Neuronal stem cell (in vitro differentiated cells): ENCODE data around the gene TRAP1.
A peak's percentile ranks its signal among the peaks of the same experiment; 100 is the strongest.

Experiments
- DNase-seq: peaks from one replicate; pipeline ENCODE4 v3.0.0-alpha.2; 2013; ENCODE audit warnings: low spot score
- H2AFZ ChIP-seq: one replicate; pipeline ENCODE4 v1.6.1; 2013; ENCODE audit warnings: mild to moderate bottlenecking, low read length, inconsistent platforms
- H2AK5ac ChIP-seq: 2 replicates; pipeline ENCODE4 v1.6.1; 2013; ENCODE audit warnings: low read depth, mild to moderate bottlenecking, inconsistent platforms, low read length, moderate library complexity, mixed read lengths
- H2BK120ac ChIP-seq: 2 replicates; pipeline ENCODE4 v1.6.1; 2013; ENCODE audit warnings: low read depth, mild to moderate bottlenecking, inconsistent platforms, low read length, moderate library complexity, mixed read lengths
- H2BK12ac ChIP-seq: one replicate; pipeline ENCODE4 v1.6.1; 2013; ENCODE audit warnings: low read length, inconsistent platforms
- H2BK15ac ChIP-seq: 2 replicates; pipeline ENCODE4 v1.6.1; 2013; ENCODE audit warnings: mild to moderate bottlenecking, low read length, inconsistent platforms, mixed read lengths
- H2BK5ac ChIP-seq: one replicate; pipeline ENCODE4 v1.6.1; 2013; ENCODE audit warnings: inconsistent platforms, mild to moderate bottlenecking, low read length, moderate library complexity
- H3K14ac ChIP-seq: one replicate; pipeline ENCODE4 v1.6.1; 2013; ENCODE audit warnings: low read length, inconsistent platforms
- H3K18ac ChIP-seq: 2 replicates; pipeline ENCODE4 v1.6.1; 2013; ENCODE audit warnings: low read length, inconsistent platforms
- H3K23ac ChIP-seq: 2 replicates; pipeline ENCODE4 v1.6.1; 2013; ENCODE audit warnings: low read depth, mild to moderate bottlenecking, mixed read lengths, low read length, inconsistent platforms; ENCODE audit not compliant: poor library complexity
- H3K27ac ChIP-seq: replicated peaks from 3 replicates; pipeline ENCODE4 v1.5.1; 2013; ENCODE audit warnings: low read length, inconsistent platforms
- H3K27me3 ChIP-seq, 3 experiments: 2 replicates each; pipeline ENCODE4 v1.6.1; 2013; ENCODE audit warnings: low read length in 3 of 3, mild to moderate bottlenecking in 2 of 3, inconsistent platforms in 1 of 3, low read depth in 1 of 3, mixed read lengths in 1 of 3, moderate library complexity in 1 of 3; ENCODE audit not compliant: control insufficient read depth in 3 of 3, insufficient read depth in 3 of 3
- H3K36me3 ChIP-seq, 2 donors: replicated peaks in 1 of 2; 2 replicates each; pipeline ENCODE4 v1.6.1; 2013; ENCODE audit warnings: low read length in 2 of 2; ENCODE audit not compliant: control insufficient read depth in 2 of 2, insufficient read depth in 2 of 2
- H3K4ac ChIP-seq: 2 replicates; pipeline ENCODE4 v1.6.1; 2013; ENCODE audit warnings: inconsistent platforms, mild to moderate bottlenecking, low read length, moderate library complexity
- H3K4me1 ChIP-seq, 2 donors: 1 replicate in 1 of 2; 2 replicates in 1 of 2; pipeline ENCODE4 v1.6.1; 2013; ENCODE audit warnings: low read length in 2 of 2, low read depth in 1 of 2; ENCODE audit not compliant: control insufficient read depth in 2 of 2, insufficient read depth in 1 of 2
- H3K4me2 ChIP-seq: one replicate; pipeline ENCODE4 v1.6.1; 2013; ENCODE audit warnings: mild to moderate bottlenecking, low read length, inconsistent platforms; ENCODE audit not compliant: insufficient read depth, poor library complexity, severe bottlenecking
- H3K4me3 ChIP-seq, 2 donors: 2 replicates each; pipeline ENCODE4 v1.5.1; 2013; ENCODE audit warnings: low read length in 2 of 2, mild to moderate bottlenecking in 2 of 2, inconsistent platforms in 1 of 2, moderate library complexity in 1 of 2
- H3K79me1 ChIP-seq: one replicate; pipeline ENCODE4 v1.6.1; 2013; ENCODE audit warnings: low read depth, mild to moderate bottlenecking, inconsistent platforms, low read length, moderate library complexity
- H3K9ac ChIP-seq: one replicate; pipeline ENCODE4 v1.6.1; 2013; ENCODE audit warnings: mild to moderate bottlenecking, low read depth, low read length, inconsistent platforms; ENCODE audit not compliant: poor library complexity
- H3K9me3 ChIP-seq, 2 donors: replicated peaks in 1 of 2; 2 replicates each; pipeline versions ENCODE3 to v1.6.1; 2013; ENCODE audit warnings: low read length in 2 of 2, mild to moderate bottlenecking in 2 of 2, inconsistent platforms in 1 of 2, low read depth in 1 of 2, mixed read lengths in 1 of 2, moderate library complexity in 1 of 2; ENCODE audit not compliant: control insufficient read depth in 2 of 2, insufficient read depth in 1 of 2
- H4K8ac ChIP-seq: one replicate; pipeline ENCODE4 v1.6.1; 2013; ENCODE audit warnings: low read depth, mild to moderate bottlenecking, inconsistent platforms, low read length, moderate library complexity
- H4K91ac ChIP-seq: one replicate; pipeline ENCODE4 v1.6.1; 2013; ENCODE audit warnings: low read length, low read depth, mild to moderate bottlenecking, inconsistent platforms; ENCODE audit not compliant: poor library complexity
- WGBS, 2 donors: extraction: QIAGEN DNeasy Blood & Tissue Kit; methylation state at CpG; one replicate each; pipeline ENCODE4 v1.1.7; 2013; ENCODE audit warnings: missing lambda C conversion rate in 2 of 2, mixed read lengths in 1 of 2; ENCODE audit not compliant: insufficient read length in 2 of 2, insufficient replicate concordance in 1 of 2; ENCODE audit errors: extremely low coverage in 2 of 2; 5-methylcytosine and 5-hydroxymethylcytosine counted together

Gene TRAP1

GRCh38 chr16:3696425-3697218, 20.7 kb downstream of the TRAP1 start:
- no peaks in the 10 kb centered on the region for H3K27me3 ChIP-seq
- H3K14ac ChIP-seq = no peak overlapping the region
- H2BK120ac ChIP-seq = no peak overlapping the region
- no peak overlapping the region for H3K4me2 ChIP-seq
- H3K4ac ChIP-seq = no peak overlapping the region
- no peak overlapping the region for H4K91ac ChIP-seq
- H2BK12ac ChIP-seq = no peak overlapping the region
- H4K8ac ChIP-seq = no peak overlapping the region
- no peaks in the 10 kb centered on the region for H3K4me1 ChIP-seq
- H3K9ac ChIP-seq = no peak overlapping the region
- no peak overlapping the region for H2AK5ac ChIP-seq
- peaks cover 2 to 41% of the 10 kb centered on the region in 2 donors for H3K36me3 ChIP-seq
- H3K9me3 ChIP-seq = no peaks in the 10 kb centered on the region
- H2AFZ ChIP-seq = no peak overlapping the region
- H3K18ac ChIP-seq = no peak overlapping the region
- H3K27ac ChIP-seq = no peak overlapping the region
- H3K4me3 ChIP-seq = no peak overlapping the region
- no peak overlapping the region for H2BK5ac ChIP-seq
- H3K79me1 ChIP-seq = no peaks in the 10 kb centered on the region
- WGBS, 2 donors = no CpG with 5 or more reads among the region's 13 CpGs
- H3K23ac ChIP-seq = no peak overlapping the region
- no peak overlapping the region for H2BK15ac ChIP-seq
- no peak for DNase-seq

- no peak overlapping the region for H2AFZ ChIP-seq
- H3K23ac ChIP-seq = no peak overlapping the region
- WGBS, 2 donors = no CpG with 5 or more reads among the region's 19 CpGs
- no peak overlapping the region for H3K4me3 ChIP-seq
- H3K14ac ChIP-seq = no peak overlapping the region
- no peak for DNase-seq
- H2BK15ac ChIP-seq = no peak overlapping the region
- H3K79me1 ChIP-seq = no peaks in the 10 kb centered on the region
- no peak overlapping the region for H4K91ac ChIP-seq
- peak overlapping the region; percentile 29 for H3K18ac ChIP-seq
- H3K27me3 ChIP-seq = no peaks in the 10 kb centered on the region
- H2AK5ac ChIP-seq = no peak overlapping the region
- no peaks in the 10 kb centered on the region for H3K4me1 ChIP-seq
- H2BK120ac ChIP-seq = no peak overlapping the region
- no peak overlapping the region for H3K27ac ChIP-seq
- H4K8ac ChIP-seq = no peak overlapping the region
- H2BK12ac ChIP-seq = no peak overlapping the region
- H3K9ac ChIP-seq = no peak overlapping the region
- H3K9me3 ChIP-seq = no peaks in the 10 kb centered on the region
- H3K4ac ChIP-seq = no peak overlapping the region
- H3K36me3 ChIP-seq = peaks cover 2 to 37% of the 10 kb centered on the region in 2 donors
- H2BK5ac ChIP-seq = no peak overlapping the region
- H3K4me2 ChIP-seq = no peak overlapping the region
Measured at GRCh38 chr16:3695610-3696369, 21.5 kb downstream of the TRAP1 start.

- Histone ChIP-seq H4K8ac (no peak overlapping the region), H2BK5ac (no peak overlapping the region), H3K36me3 (peaks cover 8 to 42% of the 10 kb centered on the region in 2 donors), H4K91ac (no peak overlapping the region), H3K27ac (no peak overlapping the region), H3K9ac (no peak overlapping the region), H2AFZ (no peak overlapping the region), H3K27me3 (no peaks in the 10 kb centered on the region), H3K4me1 (no peaks in the 10 kb centered on the region), H3K18ac (no peak overlapping the region), H3K23ac (no peak overlapping the region), H3K4me2 (no peak overlapping the region), H2BK120ac (no peak overlapping the region), H2AK5ac (no peak overlapping the region), H3K9me3 (no peaks in the 10 kb centered on the region), H2BK12ac (no peak overlapping the region), H2BK15ac (no peak overlapping the region), H3K4me3 (no peak overlapping the region), H3K79me1 (no peaks in the 10 kb centered on the region), H3K4ac (no peak overlapping the region), H3K14ac (no peak overlapping the region)
- WGBS, 2 donors = no CpG with 5 or more reads among the region's 9 CpGs
- no peak for DNase-seq
Measured at GRCh38 chr16:3694051-3694450, 23.3 kb downstream of the TRAP1 start.

GRCh38 chr16:3691761-3692160, 25.6 kb downstream of the TRAP1 start:
- H2BK5ac ChIP-seq = no peak overlapping the region
- H3K4ac ChIP-seq = no peak overlapping the region
- no peak overlapping the region for H4K91ac ChIP-seq
- no peak overlapping the region for H2AFZ ChIP-seq
- no peak overlapping the region for H2BK15ac ChIP-seq
- no peak overlapping the region for H3K4me2 ChIP-seq
- H3K18ac ChIP-seq = no peak overlapping the region
- H2AK5ac ChIP-seq = no peak overlapping the region
- no peaks in the 10 kb centered on the region for H3K4me1 ChIP-seq
- no peak overlapping the region for H3K14ac ChIP-seq
- no peak overlapping the region for H3K23ac ChIP-seq
- H3K79me1 ChIP-seq = no peaks in the 10 kb centered on the region
- H2BK12ac ChIP-seq = no peak overlapping the region
- DNase-seq = no peak
- H4K8ac ChIP-seq = no peak overlapping the region
- no peak overlapping the region for H3K4me3 ChIP-seq
- no peak overlapping the region for H3K9ac ChIP-seq
- no peaks in the 10 kb centered on the region for H3K9me3 ChIP-seq
- no peaks in the 10 kb centered on the region for H3K27me3 ChIP-seq
- H3K27ac ChIP-seq = no peak overlapping the region
- WGBS, 2 donors = no CpG with 5 or more reads among the region's 12 CpGs
- peaks cover 14 to 65% of the 10 kb centered on the region in 2 donors for H3K36me3 ChIP-seq
- H2BK120ac ChIP-seq = no peak overlapping the region
